T-helper 2 cell treated with Interferon-gamma antibody and Interleukin-4, amounts not matched to agents 5 μg/mL and 100 μg/mL, for 36 hours (primary cell): Measurements from ENCODE around the gene GADD45G.

ENCODE experiments used
- DNase-seq: peaks from one replicate; pipeline ENCODE4 v3.0.0; 2021; ENCODE audit warnings: low spot score
- H3K27ac Mint-ChIP-seq: one replicate; pipeline ENCODE4 v1.8.0; 2021; ENCODE audit warnings: mild to moderate bottlenecking, mixed read lengths
- H3K27me3 Mint-ChIP-seq: one replicate; pipeline ENCODE4 v1.8.0; 2021; ENCODE audit warnings: low read depth, mixed read lengths
- H3K36me3 Mint-ChIP-seq: one replicate; pipeline ENCODE4 v1.8.0; 2021; ENCODE audit warnings: low read depth, mixed read lengths
- H3K4me1 Mint-ChIP-seq: one replicate; pipeline ENCODE4 v1.8.0; 2021; ENCODE audit warnings: low read depth, mixed read lengths
- H3K4me3 Mint-ChIP-seq: one replicate; pipeline ENCODE4 v1.8.0; 2022; ENCODE audit warnings: mild to moderate bottlenecking, moderate library complexity, mixed read lengths
- H3K9me3 Mint-ChIP-seq: one replicate; pipeline ENCODE4 v1.8.0; 2021; ENCODE audit warnings: mixed read lengths

The GADD45G gene

DNA sequence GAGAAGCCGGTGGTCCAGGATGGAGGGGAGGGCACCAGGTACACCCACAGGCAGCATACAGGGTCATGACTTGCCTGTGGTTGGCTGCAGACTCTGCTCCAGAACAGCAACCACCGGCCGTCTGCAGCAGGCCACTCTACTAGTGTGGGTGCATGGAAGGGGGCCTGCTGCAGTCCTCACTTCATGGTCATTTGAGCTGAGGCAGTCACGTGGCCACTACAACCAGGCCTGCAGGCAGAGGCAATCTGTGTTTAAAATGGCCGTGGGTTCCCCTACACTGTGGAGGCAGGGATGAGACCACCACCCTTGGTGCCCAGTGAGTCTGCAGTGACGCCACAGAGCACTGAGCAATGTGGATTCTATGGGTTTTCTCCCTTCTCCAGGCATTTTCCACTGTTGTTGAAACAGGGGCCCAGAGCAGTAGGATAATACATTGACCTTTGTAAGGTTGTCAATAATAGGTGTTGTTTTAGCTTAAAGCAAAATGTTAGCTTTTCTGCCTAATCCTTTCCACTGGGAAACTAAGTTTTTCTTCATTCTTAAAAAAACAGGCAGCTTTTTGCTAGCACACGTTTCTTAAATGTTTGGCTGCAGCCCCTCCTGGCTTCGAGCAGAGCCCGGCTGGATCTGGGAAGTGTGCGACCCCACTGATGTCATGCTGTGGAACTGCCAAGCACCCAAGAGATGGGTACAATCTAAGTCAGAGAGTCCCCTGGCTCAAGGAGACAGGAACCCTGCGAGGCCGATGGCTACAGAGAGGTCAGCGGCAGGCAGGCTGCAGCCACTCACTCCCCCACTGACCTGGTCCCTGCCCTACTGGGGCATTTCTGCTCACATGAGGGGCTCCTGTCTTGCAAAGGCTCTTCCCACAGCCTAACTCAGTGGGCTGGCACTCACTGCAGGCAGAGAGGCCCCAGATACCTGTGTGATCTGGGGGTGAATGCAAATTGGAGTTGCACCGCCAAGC, 21.2 kb downstream of the GADD45G start:
- H3K27ac Mint-ChIP-seq: no peak overlapping the region
- H3K4me1 Mint-ChIP-seq: peaks cover 3% of the 10 kb centered on the region
- no peak overlapping the region for H3K4me3 Mint-ChIP-seq
- no peaks in the 10 kb centered on the region for H3K9me3 Mint-ChIP-seq
- no peaks in the 10 kb centered on the region for H3K36me3 Mint-ChIP-seq
- DNase-seq: no peak
- H3K27me3 Mint-ChIP-seq: peaks cover 24% of the 10 kb centered on the region

DNA sequence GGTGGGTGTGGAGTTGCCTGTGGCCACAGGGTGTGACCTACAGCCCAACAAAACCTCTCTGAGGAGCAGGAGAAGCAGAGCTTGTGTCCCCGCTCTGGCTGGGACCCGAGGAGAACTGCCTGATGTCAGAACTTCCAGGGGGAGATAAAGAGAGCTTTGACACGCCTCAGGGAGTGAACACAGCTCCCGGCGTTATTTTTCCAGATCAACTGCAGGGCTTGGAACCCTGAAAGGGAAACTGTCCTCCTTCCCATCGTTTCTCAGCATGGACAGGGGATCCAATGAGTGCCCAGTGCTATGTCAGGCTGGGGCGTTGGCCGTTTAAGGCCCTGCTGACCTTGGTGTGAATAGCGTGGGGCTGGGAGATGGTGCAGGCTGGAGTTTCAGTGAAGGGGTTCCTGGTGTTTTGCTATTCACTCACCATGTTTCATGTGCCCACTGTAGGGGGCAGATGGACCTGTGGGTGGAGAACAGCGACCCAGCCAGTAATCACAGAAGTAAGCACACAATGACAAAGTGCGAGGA, 22.0 kb downstream of the GADD45G start:
- no peak overlapping the region for H3K4me3 Mint-ChIP-seq
- no peaks in the 10 kb centered on the region for H3K9me3 Mint-ChIP-seq
- peaks cover 3% of the 10 kb centered on the region for H3K4me1 Mint-ChIP-seq
- peaks cover 24% of the 10 kb centered on the region for H3K27me3 Mint-ChIP-seq
- H3K36me3 Mint-ChIP-seq: no peaks in the 10 kb centered on the region
- no peak overlapping the region for H3K27ac Mint-ChIP-seq
- DNase-seq: no peak

DNA sequence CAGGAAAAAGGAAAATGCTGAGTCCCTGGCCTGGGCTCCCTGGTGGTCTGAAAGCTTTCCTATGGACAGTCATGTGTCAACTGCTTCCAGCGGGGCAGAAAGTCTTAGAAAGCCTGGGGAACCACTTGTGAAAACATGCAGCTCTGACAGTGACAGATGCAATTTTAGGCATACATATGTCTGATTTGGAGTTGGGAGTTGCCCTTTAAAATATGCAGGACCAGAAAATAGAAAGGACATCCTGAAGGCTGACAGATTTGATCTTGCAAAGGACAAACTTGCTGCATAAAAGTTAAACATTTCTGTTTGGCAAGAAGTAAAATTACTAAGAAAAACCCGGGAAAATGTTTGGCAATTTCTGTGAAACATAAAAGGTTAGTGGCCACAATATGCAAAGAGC, 23.8 kb downstream of the GADD45G start:
- no peaks in the 10 kb centered on the region for H3K36me3 Mint-ChIP-seq
- no peak overlapping the region for H3K4me3 Mint-ChIP-seq
- H3K9me3 Mint-ChIP-seq: no peaks in the 10 kb centered on the region
- no peak for DNase-seq
- H3K27me3 Mint-ChIP-seq: peaks cover 22% of the 10 kb centered on the region
- no peak overlapping the region for H3K27ac Mint-ChIP-seq
- peaks cover 3% of the 10 kb centered on the region for H3K4me1 Mint-ChIP-seq

DNA sequence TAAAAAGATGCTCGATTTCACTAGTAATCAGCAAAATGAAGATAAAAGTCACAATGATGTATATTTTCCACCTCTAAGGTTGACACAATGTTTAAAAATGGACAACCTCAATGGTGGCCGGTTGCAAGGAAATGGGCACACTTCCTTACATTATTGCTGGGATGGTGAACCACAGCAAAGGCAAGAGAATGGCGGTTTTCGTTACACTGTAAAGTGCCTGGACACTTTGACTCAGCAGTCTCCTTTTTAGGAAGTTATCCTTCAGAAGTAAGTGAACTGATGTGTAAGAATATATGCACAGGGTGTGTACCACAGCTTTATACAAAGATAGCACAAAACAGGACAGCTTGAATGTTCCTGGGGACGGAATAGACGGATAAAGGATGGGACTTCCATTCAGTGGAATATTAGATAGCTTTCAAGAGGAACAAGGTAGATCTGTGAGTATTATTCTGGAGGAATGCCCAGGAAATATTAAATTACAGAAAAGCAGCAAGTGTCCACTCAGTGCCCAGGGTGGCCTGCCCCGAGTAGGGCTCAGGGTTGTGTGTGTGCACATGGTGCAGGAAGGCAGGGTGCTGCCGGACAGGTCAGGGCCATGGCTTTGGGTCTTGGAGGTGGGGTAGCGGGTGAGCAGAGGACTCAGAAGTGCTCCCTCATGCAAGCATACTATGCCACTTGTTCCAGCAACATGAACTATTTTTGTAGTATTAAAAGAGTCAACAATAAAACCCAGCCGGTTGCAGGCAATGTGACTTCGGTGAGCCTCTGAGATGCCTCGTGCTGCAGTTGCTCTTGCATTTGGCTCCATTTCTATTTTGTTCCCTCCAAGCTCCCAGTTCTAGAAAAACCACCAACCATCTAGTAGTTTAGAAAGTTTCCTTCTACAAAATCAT, 24.5 kb downstream of the GADD45G start:
- Mint-ChIP-seq H3K27me3 (peaks cover 22% of the 10 kb centered on the region), H3K9me3 (no peaks in the 10 kb centered on the region), H3K27ac (no peak overlapping the region), H3K36me3 (no peaks in the 10 kb centered on the region), H3K4me1 (peaks cover 3% of the 10 kb centered on the region), H3K4me3 (no peak overlapping the region)
- DNase-seq: no peak

DNA sequence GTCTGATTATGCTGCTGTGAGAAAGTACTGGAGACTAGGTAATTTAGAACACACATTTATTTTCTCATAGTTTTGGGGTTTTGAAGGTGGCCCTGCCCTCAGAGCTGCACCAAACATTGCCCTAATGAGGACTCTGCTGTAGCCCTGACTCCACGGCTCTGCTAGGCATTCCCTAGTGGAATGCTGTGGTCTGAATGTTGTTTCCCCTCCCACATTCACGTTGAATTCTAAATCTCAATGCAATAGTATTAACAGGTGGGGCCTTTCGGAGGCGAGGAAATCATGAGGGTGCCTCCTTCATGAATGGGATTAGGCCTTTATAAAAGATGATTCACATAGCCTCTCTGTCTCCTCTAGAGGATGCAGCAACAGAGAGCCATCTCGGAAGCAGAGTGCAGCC, 25.7 kb downstream of the GADD45G start:
- H3K27ac Mint-ChIP-seq: no peak overlapping the region
- DNase-seq: no peak
- H3K36me3 Mint-ChIP-seq: no peaks in the 10 kb centered on the region
- H3K9me3 Mint-ChIP-seq: no peaks in the 10 kb centered on the region
- H3K27me3 Mint-ChIP-seq: peaks cover 17% of the 10 kb centered on the region
- H3K4me1 Mint-ChIP-seq: peaks cover 3% of the 10 kb centered on the region
- H3K4me3 Mint-ChIP-seq: no peak overlapping the region

DNA sequence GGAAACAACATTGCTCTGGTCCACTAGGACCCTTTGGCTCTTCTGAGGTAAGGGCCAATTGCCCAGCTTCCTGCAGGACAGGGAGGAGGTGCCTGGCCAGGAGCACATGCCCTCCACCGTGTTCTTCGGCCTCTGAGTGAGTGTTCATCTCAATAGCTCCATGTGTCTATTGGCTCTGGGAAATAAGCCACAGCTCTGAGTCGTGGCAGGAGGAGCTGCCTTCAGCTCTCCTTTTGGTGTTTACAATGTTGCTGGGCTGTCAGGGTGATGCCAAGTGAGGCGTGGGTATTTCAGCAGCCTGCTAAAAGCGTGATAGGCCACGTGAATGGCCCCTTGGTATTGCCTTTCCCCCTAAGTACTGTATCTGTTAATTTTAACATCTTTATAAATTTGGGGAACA, 26.6 kb downstream of the GADD45G start:
- Mint-ChIP-seq H3K27me3 (peaks cover 19% of the 10 kb centered on the region), H3K4me1 (peaks cover 6% of the 10 kb centered on the region), H3K36me3 (no peaks in the 10 kb centered on the region), H3K4me3 (no peak overlapping the region), H3K27ac (no peak overlapping the region), H3K9me3 (no peaks in the 10 kb centered on the region)
- no peak for DNase-seq

DNA sequence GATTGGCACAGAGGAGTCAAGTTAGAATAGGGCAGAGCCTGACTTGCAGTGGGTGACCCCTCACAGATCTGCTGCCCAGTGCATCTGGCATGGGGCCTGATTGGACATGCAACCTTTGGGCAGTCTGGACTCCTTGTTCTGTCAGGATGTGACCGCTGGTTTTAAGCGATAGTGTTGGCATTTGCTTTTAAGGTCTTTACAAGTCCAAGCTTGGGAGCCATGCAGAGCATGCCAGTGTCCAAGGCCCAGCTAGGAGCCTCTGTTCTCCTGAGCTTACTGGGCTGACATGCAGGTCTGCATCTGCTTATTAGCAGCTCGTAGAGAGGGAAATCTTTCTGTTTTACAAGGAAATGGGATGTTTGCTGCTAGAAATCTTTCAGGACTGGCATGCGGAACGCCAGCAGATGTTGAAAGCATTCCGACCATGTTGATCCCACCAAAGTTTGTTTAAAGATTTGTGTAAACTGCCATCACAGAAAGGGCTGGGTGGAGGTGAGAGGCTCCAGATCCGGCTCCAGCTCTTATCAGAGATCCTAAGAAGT, 27.5 kb downstream of the GADD45G start:
- peaks cover 15% of the 10 kb centered on the region for H3K27me3 Mint-ChIP-seq
- no peaks in the 10 kb centered on the region for H3K9me3 Mint-ChIP-seq
- H3K4me3 Mint-ChIP-seq: no peak overlapping the region
- no peak overlapping the region for H3K27ac Mint-ChIP-seq
- no peaks in the 10 kb centered on the region for H3K36me3 Mint-ChIP-seq
- H3K4me1 Mint-ChIP-seq: peaks cover 6% of the 10 kb centered on the region
- DNase-seq: no peak

DNA sequence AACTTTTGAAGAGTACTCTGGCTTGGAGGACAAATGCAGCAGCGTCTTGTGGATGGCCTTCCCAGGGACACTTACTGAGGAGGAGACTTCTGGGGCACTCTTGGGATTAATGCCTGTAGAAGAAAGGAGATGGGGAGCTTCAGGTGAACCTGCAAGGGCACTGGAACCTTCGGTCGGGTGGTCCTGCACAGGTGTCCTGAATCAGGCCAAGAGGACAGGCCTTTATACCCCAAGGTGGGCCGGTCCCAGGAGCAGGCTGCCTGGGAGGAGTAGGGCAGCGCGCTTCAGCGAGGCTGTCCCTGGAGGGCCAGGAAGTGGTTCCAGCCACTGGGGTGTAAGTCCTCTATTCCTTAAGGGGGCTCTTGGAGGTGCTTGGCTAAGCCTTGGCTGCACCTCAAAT, 27.9 kb downstream of the GADD45G start:
- Mint-ChIP-seq H3K4me1 (peaks cover 6% of the 10 kb centered on the region), H3K27me3 (peaks cover 14% of the 10 kb centered on the region), H3K4me3 (no peak overlapping the region), H3K36me3 (no peaks in the 10 kb centered on the region), H3K9me3 (no peaks in the 10 kb centered on the region), H3K27ac (no peak overlapping the region)
- DNase-seq: no peak

DNA sequence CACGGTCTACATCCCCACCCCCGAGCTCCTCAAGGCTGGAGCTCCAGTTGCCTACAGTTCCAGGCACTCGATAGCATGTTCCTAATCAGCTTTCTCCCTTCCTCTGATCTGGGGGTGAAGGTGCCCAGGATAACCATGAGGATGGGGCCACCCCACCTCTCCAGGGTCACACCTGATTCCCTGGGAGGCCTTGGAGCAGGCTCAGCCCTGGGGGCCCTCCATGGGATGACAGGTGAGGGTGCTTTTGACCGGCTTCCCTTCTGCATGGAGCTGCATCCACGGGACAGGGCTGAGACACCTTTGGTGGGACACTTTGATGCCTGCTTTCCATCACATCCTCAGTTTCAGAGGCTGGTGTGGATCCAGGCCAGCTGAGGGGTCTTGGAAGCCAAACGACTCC, 28.6 kb downstream of the GADD45G start:
- Mint-ChIP-seq H3K27ac (no peak overlapping the region), H3K36me3 (no peaks in the 10 kb centered on the region), H3K9me3 (no peaks in the 10 kb centered on the region), H3K4me1 (peaks cover 6% of the 10 kb centered on the region), H3K27me3 (peaks cover 12% of the 10 kb centered on the region), H3K4me3 (no peak overlapping the region)
- no peak for DNase-seq

DNA sequence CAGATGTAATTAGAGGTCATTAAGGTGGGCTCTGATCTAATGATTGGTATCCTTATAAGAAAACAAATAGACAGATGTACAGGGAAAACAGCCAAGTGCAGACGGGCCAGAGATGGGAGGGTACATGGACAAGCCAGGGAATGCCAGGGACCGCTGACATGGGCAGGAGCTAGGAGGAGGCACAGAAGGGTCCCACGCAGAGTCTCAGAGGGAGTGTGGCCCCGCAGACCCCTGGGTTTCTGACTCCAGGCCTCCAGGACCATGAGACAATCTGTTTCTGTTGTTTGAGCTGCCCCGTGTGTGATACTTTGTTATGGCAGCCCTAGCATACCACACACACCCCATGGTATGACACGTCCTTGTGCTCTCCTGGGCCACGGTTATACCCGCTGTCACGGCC, 29.1 kb downstream of the GADD45G start:
- DNase-seq: no peak
- no peaks in the 10 kb centered on the region for H3K36me3 Mint-ChIP-seq
- H3K4me1 Mint-ChIP-seq: peaks cover 5% of the 10 kb centered on the region
- no peak overlapping the region for H3K4me3 Mint-ChIP-seq
- H3K27ac Mint-ChIP-seq: no peak overlapping the region
- H3K27me3 Mint-ChIP-seq: peaks cover 7% of the 10 kb centered on the region
- no peaks in the 10 kb centered on the region for H3K9me3 Mint-ChIP-seq

DNA sequence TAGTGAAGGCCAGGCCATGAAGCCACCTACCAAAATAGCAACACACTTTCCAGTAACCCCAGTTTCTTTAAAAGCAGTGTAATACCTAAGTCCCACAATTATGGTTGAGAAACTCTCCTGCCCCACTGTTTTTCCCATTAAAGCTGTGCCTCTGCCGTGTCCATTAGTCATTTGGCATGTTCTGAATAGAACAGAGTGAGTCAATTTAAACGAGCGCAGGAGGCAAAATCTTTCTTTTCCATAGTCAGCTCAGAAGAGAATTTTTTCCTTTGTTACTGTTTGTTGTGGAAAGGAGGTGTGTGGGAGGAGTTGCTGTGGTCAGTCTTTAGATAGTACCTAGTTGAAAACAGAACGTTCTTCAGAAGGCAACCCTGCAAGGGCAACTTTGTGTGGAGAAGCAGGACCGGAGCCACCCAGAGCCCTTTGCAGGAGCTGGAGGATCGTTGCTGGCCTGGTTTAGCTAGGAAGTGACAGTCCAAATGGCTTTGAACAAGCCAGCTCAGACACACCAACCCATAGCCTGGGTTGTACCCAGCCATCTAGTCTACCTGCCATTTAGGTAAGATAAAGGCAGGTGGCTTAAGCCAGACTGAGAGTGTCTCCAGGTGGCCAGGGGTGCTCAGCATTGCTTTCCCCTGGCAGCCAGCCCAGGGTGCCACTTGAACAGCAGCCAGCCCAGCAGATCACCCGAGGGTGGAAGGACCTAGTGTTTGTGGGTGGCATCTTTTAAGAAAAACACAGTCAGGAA, 30.4 kb downstream of the GADD45G start:
- H3K4me1 Mint-ChIP-seq: peaks cover 3% of the 10 kb centered on the region
- no peak overlapping the region for H3K27ac Mint-ChIP-seq
- H3K36me3 Mint-ChIP-seq: no peaks in the 10 kb centered on the region
- no peak for DNase-seq
- peaks cover 4% of the 10 kb centered on the region for H3K27me3 Mint-ChIP-seq
- no peaks in the 10 kb centered on the region for H3K9me3 Mint-ChIP-seq
- no peak overlapping the region for H3K4me3 Mint-ChIP-seq

DNA sequence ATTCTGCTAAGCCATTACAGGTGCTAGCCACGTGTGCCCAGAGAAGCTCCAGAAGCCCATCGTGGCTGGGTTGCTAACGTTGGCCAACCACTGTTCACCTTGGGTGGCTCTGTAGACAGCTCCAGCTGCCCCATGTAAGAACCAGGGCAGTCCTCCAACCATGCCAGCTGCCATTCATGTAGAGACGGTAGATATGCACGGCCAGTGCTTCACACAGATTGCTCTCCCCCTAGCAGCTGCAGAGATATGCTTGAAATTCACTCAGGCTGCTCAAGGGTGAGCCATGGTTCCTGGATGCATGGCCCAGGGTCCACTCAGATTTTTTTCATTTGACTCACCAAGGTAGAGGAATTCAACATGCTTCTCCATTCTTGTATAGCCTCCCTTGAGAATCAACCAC, 31.0 kb downstream of the GADD45G start:
- Mint-ChIP-seq H3K4me1 (peaks cover 3% of the 10 kb centered on the region), H3K36me3 (no peaks in the 10 kb centered on the region), H3K4me3 (no peak overlapping the region), H3K27me3 (peaks cover 4% of the 10 kb centered on the region), H3K9me3 (no peaks in the 10 kb centered on the region), H3K27ac (no peak overlapping the region)
- DNase-seq: no peak

DNA sequence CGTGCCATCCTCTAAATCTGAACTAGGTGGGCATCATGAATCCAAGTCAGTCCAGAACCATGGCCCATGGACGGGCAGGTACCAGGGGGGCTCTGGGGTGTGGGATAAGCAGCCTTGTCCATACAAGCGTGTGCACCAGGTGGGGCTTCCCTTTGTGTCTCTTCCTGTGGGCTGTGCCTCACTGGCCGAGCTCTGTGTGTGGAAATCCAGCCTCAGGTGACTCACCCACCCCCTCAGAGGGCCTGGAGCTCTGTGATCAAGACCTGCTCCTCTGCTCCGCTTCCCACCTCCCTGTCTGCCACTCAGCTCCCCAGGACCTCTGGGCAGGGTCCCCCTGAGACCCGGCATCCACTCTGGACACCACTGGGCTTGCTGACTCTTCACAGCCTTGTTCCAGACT, 33.0 kb downstream of the GADD45G start:
- peaks cover 3% of the 10 kb centered on the region for H3K4me1 Mint-ChIP-seq
- H3K9me3 Mint-ChIP-seq: no peaks in the 10 kb centered on the region
- no peaks in the 10 kb centered on the region for H3K36me3 Mint-ChIP-seq
- no peak overlapping the region for H3K27ac Mint-ChIP-seq
- no peak overlapping the region for H3K4me3 Mint-ChIP-seq
- peaks cover 4% of the 10 kb centered on the region for H3K27me3 Mint-ChIP-seq
- no peak for DNase-seq
